T-cell (primary cell): ENCODE data around the gene PTBP2. TPM values are rescaled to one million over a fixed set of nuclear protein-coding genes. Genes with fewer than 3 reads are reported as not detected.

Source experiments
- ATAC-seq, 4 experiments: fragments of 200-7000 bp in 3 of 4; fragments of 150-1000 bp in 1 of 4; cut with Tn5 transposase; replicated peaks in 1 of 4; 1 replicate in 3 of 4; 2 replicates in 1 of 4; pipeline ENCODE4 v1.10.0; 2021; ENCODE audit warnings: moderate library complexity in 3 of 4, mild to moderate bottlenecking in 2 of 4, moderate number of reproducible peaks in 1 of 4
- CTCF ChIA-PET, 2 donors: fragments of 300-600 bp; sonication (Branson Sonifier 250); formaldehyde crosslinking; loops; one replicate each; lab custom pipeline; 2022; ENCODE audit warnings: antibody characterized with exemption in 2 of 2; lab: Charles Lee
- POLR2A ChIA-PET, 2 donors: fragments of 300-600 bp; sonication (Branson Sonifier 250); formaldehyde crosslinking; loops; one replicate each; lab custom pipeline; 2022; ENCODE audit warnings: antibody characterized with exemption in 2 of 2; lab: Charles Lee
- DNase-seq, 35 experiments: peaks; one replicate each; pipeline versions ENCODE4 v3.0.0 to v3.0.0-alpha.2; 2013 to 2023
- H3K27ac ChIP-seq: one replicate; pipeline ENCODE4 v1.5.1; 2013; ENCODE audit warnings: low read length
- H3K27me3 ChIP-seq, 2 experiments: replicated peaks in 1 of 2; 1 replicate in 1 of 2; 2 replicates in 1 of 2; pipeline versions ENCODE4 v1.6.1 to v1.7.0; 2013; ENCODE audit warnings: low read length in 1 of 2, mixed read lengths in 1 of 2; ENCODE audit not compliant: control insufficient read depth in 2 of 2, insufficient read depth in 2 of 2; ENCODE audit errors: extremely low read depth in 1 of 2
- H3K36me3 ChIP-seq, 2 donors: 1 replicate in 1 of 2; 2 replicates in 1 of 2; pipeline versions ENCODE4 v1.6.1 to v1.7.0; 2013; ENCODE audit warnings: low read length in 1 of 2; ENCODE audit not compliant: control insufficient read depth in 2 of 2, insufficient read depth in 1 of 2; ENCODE audit errors: extremely low read depth in 1 of 2
- H3K4me1 ChIP-seq, 2 experiments: 1 replicate in 1 of 2; 2 replicates in 1 of 2; pipeline versions ENCODE4 v1.6.1 to v1.7.0; 2013; ENCODE audit warnings: low read length in 2 of 2, mixed read lengths in 1 of 2; ENCODE audit not compliant: insufficient read depth in 2 of 2, control insufficient read depth in 1 of 2; ENCODE audit errors: extremely low read depth in 1 of 2
- H3K4me3 ChIP-seq, 2 donors: 1 replicate in 1 of 2; 2 replicates in 1 of 2; pipeline versions ENCODE4 v1.5.1 to v1.7.0; 2013; ENCODE audit warnings: mild to moderate bottlenecking in 2 of 2, low read length in 1 of 2, moderate library complexity in 1 of 2; ENCODE audit not compliant: control insufficient read depth in 1 of 2; ENCODE audit errors: extremely low read depth in 1 of 2
- H3K9me3 ChIP-seq: 2 replicates; pipeline ENCODE4 v1.7.0; 2013
- H3K27ac Mint-ChIP-seq, 2 donors: one replicate each; pipeline ENCODE4 v1.8.0; 2020 to 2021; ENCODE audit warnings: mild to moderate bottlenecking in 2 of 2, mixed read lengths in 2 of 2
- H3K27me3 Mint-ChIP-seq, 2 donors: one replicate each; pipeline ENCODE4 v1.8.0; 2021 to 2022; ENCODE audit warnings: mixed read lengths in 2 of 2
- H3K36me3 Mint-ChIP-seq: one replicate; pipeline ENCODE4 v1.8.0; 2021; ENCODE audit warnings: mixed read lengths
- H3K4me1 Mint-ChIP-seq, 3 donors: one replicate each; pipeline ENCODE4 v1.8.0; 2020 to 2022; ENCODE audit warnings: mixed read lengths in 3 of 3, mild to moderate bottlenecking in 1 of 3
- H3K4me3 Mint-ChIP-seq, 3 donors: one replicate each; pipeline ENCODE4 v1.8.0; 2020 to 2022; ENCODE audit warnings: mild to moderate bottlenecking in 3 of 3, mixed read lengths in 3 of 3, moderate library complexity in 3 of 3
- H3K9me3 Mint-ChIP-seq, 3 donors: one replicate each; pipeline ENCODE4 v1.8.0; 2020 to 2022; ENCODE audit warnings: mixed read lengths in 3 of 3
- WGBS: methylation state at CpG from one replicate; pipeline ENCODE4 v1.1.5; 2013; ENCODE audit warnings: missing lambda C conversion rate; ENCODE audit not compliant: insufficient coverage; 5-methylcytosine and 5-hydroxymethylcytosine counted together
- total RNA-seq, 35 experiments: library from RNA in 6 of 35; stranded (reverse) in 6 of 35; fragments of 120-200 nt in 1 of 35; gene quantifications; one replicate each; pipeline versions ENCODE4 v1.2.1 to v1.2.4 and lab custom pipeline; 2013 to 2026

Gene PTBP2, protein sequence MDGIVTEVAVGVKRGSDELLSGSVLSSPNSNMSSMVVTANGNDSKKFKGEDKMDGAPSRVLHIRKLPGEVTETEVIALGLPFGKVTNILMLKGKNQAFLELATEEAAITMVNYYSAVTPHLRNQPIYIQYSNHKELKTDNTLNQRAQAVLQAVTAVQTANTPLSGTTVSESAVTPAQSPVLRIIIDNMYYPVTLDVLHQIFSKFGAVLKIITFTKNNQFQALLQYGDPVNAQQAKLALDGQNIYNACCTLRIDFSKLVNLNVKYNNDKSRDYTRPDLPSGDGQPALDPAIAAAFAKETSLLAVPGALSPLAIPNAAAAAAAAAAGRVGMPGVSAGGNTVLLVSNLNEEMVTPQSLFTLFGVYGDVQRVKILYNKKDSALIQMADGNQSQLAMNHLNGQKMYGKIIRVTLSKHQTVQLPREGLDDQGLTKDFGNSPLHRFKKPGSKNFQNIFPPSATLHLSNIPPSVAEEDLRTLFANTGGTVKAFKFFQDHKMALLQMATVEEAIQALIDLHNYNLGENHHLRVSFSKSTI
- total RNA-seq (10 to 100 TPM; 16.8 to 24.0 (median 20.7) TPM), total RNA-seq (lab: John Stamatoyannopoulos, UW) (24.2 to 68.5 (median 46.4) reads per million in 29 experiments)
- total RNA-seq (2013) = 17.5 TPM

DNA sequence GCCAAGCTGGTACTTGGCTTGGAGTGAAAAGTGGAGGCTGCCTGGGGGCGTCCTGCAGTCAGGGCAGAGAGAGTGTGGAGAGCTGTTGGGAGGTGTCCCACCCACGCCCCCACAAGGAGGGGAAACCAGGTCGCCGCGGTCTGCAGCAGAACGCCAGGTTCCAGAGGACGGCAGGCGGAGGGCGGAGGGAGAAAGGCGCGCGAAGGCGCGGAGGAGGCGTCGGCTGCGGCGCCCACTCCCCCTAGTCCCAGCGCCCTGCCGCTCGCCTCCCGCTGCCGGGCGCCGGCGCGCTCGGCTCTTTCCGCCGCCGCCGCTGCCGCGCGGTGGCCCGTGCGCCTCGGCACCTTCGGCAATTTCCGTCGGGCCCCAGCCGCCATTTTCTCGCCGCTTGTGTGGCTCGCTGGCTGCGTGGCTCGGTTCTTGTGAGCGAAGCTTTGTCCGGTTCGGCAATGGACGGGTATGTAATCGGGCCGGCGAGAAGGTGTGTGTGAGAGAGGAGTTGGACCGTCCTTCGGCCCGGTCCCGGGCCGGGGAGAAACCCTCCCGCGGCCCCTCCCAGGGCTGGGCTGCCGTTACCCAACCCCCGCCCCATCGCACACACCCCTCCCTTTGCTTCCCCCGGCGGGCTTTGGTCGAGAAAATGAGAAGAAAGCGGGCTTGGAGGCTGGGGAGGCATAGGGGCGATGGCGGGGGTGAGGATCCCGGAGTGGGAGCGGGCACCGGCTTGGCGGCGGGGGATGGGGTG lies at the start of gene PTBP2:
Gene PTBP2, plus strand, starts transcription at position 369 of the 745 bp plus-strand sequence. Its CDS starts 81 bp downstream, at position 450.
- Mint-ChIP-seq H3K27ac (peak within 1 kb of the TSS; percentile 86 to 96), H3K9me3 (no peaks in the 10 kb centered on the region), H3K4me1 (peaks cover 13 to 28% (median 25%) of the 10 kb centered on the region in 3 donors), H3K4me3 (peak within 1 kb of the TSS; percentile 85 to 96 (median 92)), H3K27me3 (no peaks in the 10 kb centered on the region), H3K36me3 (peaks cover 7% of the 10 kb centered on the region)
- ATAC-seq (peak; percentile 90 to 94 (median 94)), DNase-seq (peak; percentile 62 to 90 (median 79))
- H3K4me1 ChIP-seq = peaks cover 9 to 12% of the 10 kb centered on the region in 2 experiments
- H3K9me3 ChIP-seq = no peaks in the 10 kb centered on the region
- ChIA-PET CTCF (interaction anchor here in 1 of 2 donors (0.6 kb wide), 1 partner anchor 10 kb away, joined by 3 read pairs; no protein-coding TSS in a partner anchor), POLR2A (interaction anchor here in 1 of 2 donors (0.6 kb wide), 1 partner anchor 33 kb away, joined by 5 read pairs; no protein-coding TSS in a partner anchor)
- peaks cover 3 to 6% of the 10 kb centered on the region in 2 donors for H3K36me3 ChIP-seq
- no peaks in the 10 kb centered on the region for H3K27me3 ChIP-seq
- peak within 1 kb of the TSS; percentile 91 to 92 for H3K4me3 ChIP-seq
- H3K27ac ChIP-seq = peak within 1 kb of the TSS; percentile 88
- under 1% methylated on average over 56 of the region's 75 CpGs for WGBS

DNA sequence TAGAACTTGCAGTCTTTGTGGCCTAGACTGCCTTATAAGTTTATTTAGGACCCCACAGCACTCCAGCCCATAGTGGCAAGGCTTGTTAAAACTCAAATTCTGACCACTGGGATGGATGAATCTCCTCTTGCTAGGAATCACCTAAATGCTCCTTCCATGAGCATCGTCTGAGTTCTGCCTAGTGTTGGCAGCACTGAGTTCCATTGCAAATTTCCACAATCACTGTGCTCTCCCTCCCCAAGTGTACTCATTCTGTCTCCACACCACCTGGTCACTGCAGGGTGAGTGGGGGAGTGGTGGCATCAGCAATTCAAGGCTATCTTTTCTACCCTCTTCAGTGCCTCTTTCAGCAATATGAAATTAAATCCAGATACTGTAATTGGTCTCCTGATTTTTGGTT lies 46.7 kb upstream of the PTBP2 start:
- CTCF ChIA-PET = no interaction called here
- peaks cover 6 to 21% (median 15%) of the 10 kb centered on the region in 3 donors for H3K9me3 Mint-ChIP-seq
- 50% methylated on average over 1 of the region's 1 CpG for WGBS

DNA sequence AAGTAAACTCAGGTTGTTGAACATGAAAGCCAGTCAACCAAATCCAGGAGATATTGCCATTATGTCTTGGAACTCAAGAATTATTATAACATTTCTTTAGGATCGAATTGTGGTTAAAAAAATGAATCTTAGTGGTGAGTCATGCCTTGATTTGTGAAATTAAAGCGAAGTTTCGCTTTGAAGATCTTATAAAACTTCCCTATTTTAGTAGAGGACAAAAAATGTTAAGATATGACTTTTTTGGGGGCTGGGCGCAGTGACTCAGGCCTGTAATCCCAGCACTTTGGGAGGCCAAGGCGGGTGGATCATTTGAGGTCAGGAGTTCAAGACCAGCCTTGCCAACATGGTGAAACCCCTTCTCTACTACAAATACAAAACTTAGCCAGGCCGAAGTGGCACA lies 39.5 kb upstream of the PTBP2 start:
- DNase-seq (no peak), ATAC-seq (no peak)
- Mint-ChIP-seq H3K36me3 (no peaks in the 10 kb centered on the region), H3K27ac (no peak overlapping the region), H3K4me3 (no peak overlapping the region), H3K27me3 (peaks cover 7 to 14% of the 10 kb centered on the region in 2 donors), H3K4me1 (peaks cover 0 to 13% (median 0%) of the 10 kb centered on the region in 3 donors), H3K9me3 (peaks cover 0 to 2% (median 0%) of the 10 kb centered on the region in 3 donors)
- no CpG with 5 or more reads among the region's 6 CpGs for WGBS
- Histone ChIP-seq H3K36me3 (no peaks in the 10 kb centered on the region), H3K9me3 (no peaks in the 10 kb centered on the region), H3K27ac (no peak overlapping the region), H3K27me3 (no peaks in the 10 kb centered on the region), H3K4me3 (no peak overlapping the region), H3K4me1 (no peaks in the 10 kb centered on the region)
- CTCF ChIA-PET = no interaction called here
- POLR2A ChIA-PET = no interaction called here

More for the DNA sequence above, 46.7 kb upstream of the PTBP2 start:
- Mint-ChIP-seq H3K27ac (no peak overlapping the region), H3K4me1 (no peaks in the 10 kb centered on the region), H3K36me3 (no peaks in the 10 kb centered on the region), H3K4me3 (no peak overlapping the region), H3K27me3 (peaks cover 2 to 6% of the 10 kb centered on the region in 2 donors)
- Histone ChIP-seq H3K27me3 (no peaks in the 10 kb centered on the region), H3K4me1 (no peaks in the 10 kb centered on the region), H3K4me3 (no peak overlapping the region), H3K36me3 (no peaks in the 10 kb centered on the region), H3K27ac (no peak overlapping the region), H3K9me3 (no peaks in the 10 kb centered on the region)
- POLR2A ChIA-PET = no interaction called here
- DNase-seq = no peak
- no peak for ATAC-seq

DNA sequence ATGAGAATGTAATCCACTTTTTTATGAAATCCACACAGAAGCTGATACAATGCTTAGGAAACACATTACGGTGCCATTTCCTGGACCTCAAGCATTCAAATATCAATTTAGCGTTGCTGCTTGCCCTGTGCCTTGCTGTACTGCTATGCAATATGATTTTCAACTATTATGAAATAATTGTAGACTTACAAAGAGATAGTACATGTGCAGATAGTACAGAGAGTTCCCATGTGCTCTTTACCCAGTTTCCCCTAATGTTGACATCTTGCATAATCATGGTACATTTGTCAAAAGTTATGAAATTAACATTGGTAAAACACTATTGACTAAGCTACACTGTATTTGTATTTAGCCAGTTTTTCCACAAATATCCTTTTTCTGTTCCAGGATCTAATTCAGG lies 37.7 kb upstream of the PTBP2 start:
- ATAC-seq (no peak), DNase-seq (no peak)
- Mint-ChIP-seq H3K9me3 (no peaks in the 10 kb centered on the region), H3K27ac (no peak overlapping the region), H3K36me3 (no peaks in the 10 kb centered on the region), H3K4me3 (no peak overlapping the region), H3K27me3 (peaks cover 7 to 8% of the 10 kb centered on the region in 2 donors), H3K4me1 (peaks cover 0 to 13% (median 0%) of the 10 kb centered on the region in 3 donors)
- POLR2A ChIA-PET = no interaction called here
- no peaks in the 10 kb centered on the region for H3K4me1 ChIP-seq
- CTCF ChIA-PET = no interaction called here
- peaks cover 0 to 2% of the 10 kb centered on the region in 2 experiments for H3K27me3 ChIP-seq
- no peaks in the 10 kb centered on the region for H3K36me3 ChIP-seq
- WGBS = no CpG with 5 or more reads among the region's 2 CpGs
- no peak overlapping the region for H3K27ac ChIP-seq
- no peak overlapping the region for H3K4me3 ChIP-seq
- no peaks in the 10 kb centered on the region for H3K9me3 ChIP-seq

DNA sequence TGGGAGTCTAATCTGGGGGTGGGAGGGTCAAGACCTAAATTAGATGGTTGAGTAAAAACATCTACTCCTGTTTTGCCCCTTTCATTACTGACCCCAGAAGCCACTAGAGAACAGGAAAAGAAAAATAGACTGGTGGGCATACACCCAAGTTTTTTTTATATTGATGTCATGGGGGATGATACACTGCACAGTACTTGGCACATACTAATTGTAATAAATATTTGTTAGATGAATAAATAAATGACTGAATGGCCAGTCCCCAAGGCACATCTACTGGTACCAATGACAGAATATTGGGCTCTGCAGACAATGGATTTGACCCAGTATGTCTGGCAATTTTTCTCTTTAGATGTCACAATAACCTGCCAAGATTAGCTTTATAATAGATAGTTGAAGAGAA lies 36.8 kb upstream of the PTBP2 start:
- Mint-ChIP-seq H3K4me3 (no peak overlapping the region), H3K36me3 (no peaks in the 10 kb centered on the region), H3K4me1 (peaks cover 0 to 13% (median 0%) of the 10 kb centered on the region in 3 donors), H3K27ac (no peak overlapping the region), H3K27me3 (peaks cover 7 to 8% of the 10 kb centered on the region in 2 donors), H3K9me3 (no peaks in the 10 kb centered on the region)
- H3K9me3 ChIP-seq = no peaks in the 10 kb centered on the region
- peaks cover 0 to 2% of the 10 kb centered on the region in 2 experiments for H3K27me3 ChIP-seq
- POLR2A ChIA-PET = no interaction called here
- no peaks in the 10 kb centered on the region for H3K4me1 ChIP-seq
- H3K27ac ChIP-seq = no peak overlapping the region
- no peaks in the 10 kb centered on the region for H3K36me3 ChIP-seq
- no peak overlapping the region for H3K4me3 ChIP-seq
- no peak for DNase-seq
- no peak for ATAC-seq
- CTCF ChIA-PET = no interaction called here

DNA sequence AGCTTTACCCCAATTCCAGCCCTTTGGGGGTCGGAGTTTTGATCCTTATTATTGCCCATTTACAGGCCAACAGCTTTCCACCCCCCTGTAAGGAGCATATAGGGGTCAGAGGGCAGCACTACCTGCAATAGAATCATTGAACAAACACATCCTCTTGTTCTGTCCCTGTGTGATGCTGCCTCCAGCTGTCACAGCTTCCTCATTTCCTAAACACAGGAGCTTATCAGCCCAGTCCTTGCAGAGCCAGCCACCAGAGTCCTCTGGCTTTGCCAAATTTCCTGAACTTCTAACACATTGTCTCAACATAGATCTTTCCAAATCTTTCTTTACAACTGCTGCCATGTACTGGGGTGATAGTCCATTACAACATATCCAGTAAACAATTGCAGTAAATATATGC lies 32.8 kb upstream of the PTBP2 start:
- H3K4me1 ChIP-seq = no peaks in the 10 kb centered on the region
- ATAC-seq = no peak
- H3K27ac ChIP-seq = no peak overlapping the region
- WGBS = no CpG with 5 or more reads among the region's 1 CpG
- no peaks in the 10 kb centered on the region for H3K9me3 Mint-ChIP-seq
- no peak overlapping the region for H3K27ac Mint-ChIP-seq
- H3K27me3 ChIP-seq = peaks cover 0 to 2% of the 10 kb centered on the region in 2 experiments
- CTCF ChIA-PET = no interaction called here
- H3K36me3 ChIP-seq = no peaks in the 10 kb centered on the region
- peaks cover 0 to 13% (median 0%) of the 10 kb centered on the region in 3 donors for H3K4me1 Mint-ChIP-seq
- H3K27me3 Mint-ChIP-seq = no peaks in the 10 kb centered on the region
- H3K4me3 Mint-ChIP-seq = no peak overlapping the region
- POLR2A ChIA-PET = interaction anchor here in 1 of 2 donors (0.6 kb wide), 1 partner anchor 33 kb away, joined by 5 read pairs; no protein-coding TSS in a partner anchor
- H3K36me3 Mint-ChIP-seq = no peaks in the 10 kb centered on the region
- no peak for DNase-seq
- no peaks in the 10 kb centered on the region for H3K9me3 ChIP-seq
- no peak overlapping the region for H3K4me3 ChIP-seq
